ENCODE data around the gene RPL3. TPM values are rescaled to one million over a fixed set of nuclear protein-coding genes. Genes with fewer than 3 reads are reported as not detected.

Gene RPL3
- total RNA-seq: 1,589 and 2,446 TPM in 2 replicates

GRCh38 chr22:39319284-39320022 is at the start of gene RPL3:
Gene RPL3 (minus strand): TSS chr22:39319623. CDS start chr22:39319597, 26 bp downstream.

GRCh38 chr22:39349967-39350726 is 30.7 kb upstream of the RPL3 start, which contains the start of gene SYNGR1:
Gene SYNGR1 (plus strand): TSS chr22:39349991. CDS start chr22:39350011, 20 bp downstream.

Small RNA genes lying within 50 kb of the gene (small RNA-seq; reads per million reads assigned to genes)
- gene SNORD43: not detected
- 26,252 reads per million, percentile 100 among the genes with 10 or more reads in this experiment for gene SNORD83A
- gene SNORD83B: not detected

Other genes starting within 250 kb of the RPL3 start
- gene APOBEC3G, start 242.3 kb downstream of the RPL3 start, total RNA-seq: 4.1 and 6.7 TPM in 2 replicates
- gene APOBEC3H, start 222.4 kb downstream of the RPL3 start, total RNA-seq: 1.2 TPM in 1 of 2 replicates, not detected in the other
- gene CBX7, start 166.9 kb downstream of the RPL3 start, total RNA-seq: 1.6 and 1.8 TPM in 2 replicates
- gene PDGFB, start 74.6 kb downstream of the RPL3 start, total RNA-seq: 26.5 and 33.0 TPM in 2 replicates
- 10.7 and 44.4 TPM in 2 replicates for gene SYNGR1, start 30.4 kb upstream of the RPL3 start, total RNA-seq
- gene TAB1, start 80.2 kb upstream of the RPL3 start, total RNA-seq: 13.3 and 13.6 TPM in 2 replicates
- 0.54 and 2.4 TPM in 2 replicates for gene MGAT3, start 137.4 kb upstream of the RPL3 start, total RNA-seq
- 22.8 and 39.7 TPM in 2 replicates for gene MIEF1, start 182.7 kb upstream of the RPL3 start, total RNA-seq
- gene ATF4, start 200.9 kb upstream of the RPL3 start, total RNA-seq: 332 and 445 TPM in 2 replicates
- 38.1 and 39.1 TPM in 2 replicates for gene RPS19BP1, start 213.1 kb upstream of the RPL3 start, total RNA-seq

Measured in placental epithelial cell (primary cell).